Measurements from ENCODE around the gene MVK. TPM values are rescaled to one million over a fixed set of nuclear protein-coding genes. Genes with fewer than 3 reads are reported as not detected.

MVK gene
- total RNA-seq, 1 donor from 2014 or later, result 55.2 TPM

DNA sequence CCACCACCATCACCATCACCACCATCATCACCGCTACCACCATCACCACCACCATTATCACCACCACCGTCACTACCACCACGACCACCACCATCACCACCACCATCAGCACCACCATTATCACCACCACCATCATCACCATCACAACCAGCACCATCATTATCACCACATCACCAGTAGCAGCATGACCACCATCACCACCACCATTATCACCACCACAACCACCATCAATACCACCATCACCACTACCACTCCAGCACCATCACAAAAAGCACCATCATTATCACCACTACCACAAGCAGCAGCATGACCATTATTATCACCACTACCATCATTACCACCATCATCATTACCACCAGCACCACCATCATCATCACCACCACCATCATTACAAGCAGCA is 62.1 kb downstream of the MVK start:
- no peak for ATAC-seq

DNA sequence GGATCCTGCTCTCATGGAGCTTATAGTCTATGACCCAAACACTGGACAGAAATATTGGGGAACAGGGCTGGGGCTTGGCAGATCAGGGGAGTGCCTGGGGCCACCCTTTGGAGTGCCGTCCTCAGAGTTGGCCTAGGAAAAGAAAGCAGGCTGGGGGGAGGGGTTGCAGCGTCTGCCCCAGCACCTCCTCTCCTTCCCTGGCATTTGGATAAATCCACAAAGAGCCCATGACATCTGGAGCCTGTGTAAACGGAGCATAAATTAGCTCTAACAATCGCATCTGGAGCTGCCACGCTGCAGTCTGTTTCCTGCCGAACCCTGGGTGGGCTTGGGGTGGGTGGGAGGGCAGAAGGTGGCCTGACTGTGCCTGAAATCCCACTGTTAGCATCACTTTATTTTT is 63.8 kb downstream of the MVK start:
- ATAC-seq, result no peak

DNA sequence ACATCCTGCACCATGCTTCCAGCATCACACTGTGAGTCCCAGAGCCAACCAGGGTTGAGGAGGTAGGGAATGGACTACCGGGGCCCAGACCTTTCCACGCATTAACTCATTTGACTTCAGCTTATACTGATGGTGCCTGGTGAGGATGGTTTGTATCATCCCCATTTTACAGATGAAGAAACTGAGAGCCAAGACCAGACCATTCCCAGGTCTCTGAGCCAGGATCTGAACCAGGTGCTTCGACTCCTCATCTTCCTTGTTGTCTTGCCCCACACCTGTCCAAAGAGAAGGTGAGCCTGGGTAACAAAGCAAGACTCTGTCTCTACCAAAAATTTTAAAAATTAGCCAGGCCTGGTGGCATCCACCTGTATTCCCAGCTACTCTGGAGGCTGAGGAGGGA is 64.4 kb downstream of the MVK start:
- no peak for ATAC-seq

DNA sequence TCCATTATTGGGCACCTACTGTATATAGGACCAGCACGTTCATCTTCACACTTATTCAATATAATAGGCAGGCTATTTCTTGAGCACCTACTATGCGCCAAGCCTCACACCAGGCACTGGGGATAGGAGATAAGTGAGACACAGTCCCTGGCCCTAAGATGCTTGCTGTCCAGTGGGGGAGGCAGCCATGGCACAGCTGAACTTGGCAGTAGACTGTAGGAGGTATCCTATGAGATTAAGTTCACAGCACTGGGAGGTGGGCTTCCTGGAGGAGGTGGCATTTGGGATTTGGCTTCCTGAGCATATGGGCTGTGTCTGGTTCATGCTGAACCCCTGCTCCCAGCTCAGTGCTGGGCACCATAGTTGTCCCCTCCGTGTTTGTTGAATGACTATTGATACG is 65.1 kb downstream of the MVK start:
- ATAC-seq, result no peak

DNA sequence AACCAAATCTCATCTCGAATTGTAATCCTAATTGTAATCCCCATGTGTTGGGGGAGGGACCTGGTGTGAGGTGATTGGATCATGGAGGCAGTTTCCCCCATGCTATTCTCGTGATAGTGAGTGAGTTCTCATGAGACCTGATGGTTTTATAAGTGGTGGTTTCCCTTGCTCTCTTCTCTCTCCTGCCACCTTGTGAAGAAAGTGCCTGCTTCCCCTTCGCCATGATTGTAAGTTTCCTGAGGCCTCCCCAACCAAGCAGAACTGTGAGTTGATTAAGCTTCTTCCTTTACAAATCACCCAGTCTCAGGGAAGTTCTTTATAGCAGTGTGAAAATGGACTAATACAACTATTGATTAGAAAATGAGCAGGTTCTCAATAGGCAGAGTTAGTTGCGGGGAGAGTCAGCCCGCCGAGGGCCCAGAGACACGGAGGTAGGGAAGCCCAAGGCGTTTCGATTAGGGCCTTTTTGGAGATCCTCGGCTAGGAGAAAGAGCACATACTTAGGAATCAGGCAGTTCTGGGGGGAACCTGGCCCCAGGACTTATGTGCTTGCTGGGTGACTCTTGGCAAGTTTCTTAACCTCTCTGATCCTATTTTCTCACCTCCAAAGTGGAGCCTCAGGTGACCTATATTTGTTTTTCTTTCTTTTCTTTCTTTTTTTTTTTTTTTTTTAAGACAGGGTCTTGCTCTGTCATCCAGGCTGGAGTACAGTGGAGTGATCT is 65.7 kb downstream of the MVK start:
- ATAC-seq, result no peak

DNA sequence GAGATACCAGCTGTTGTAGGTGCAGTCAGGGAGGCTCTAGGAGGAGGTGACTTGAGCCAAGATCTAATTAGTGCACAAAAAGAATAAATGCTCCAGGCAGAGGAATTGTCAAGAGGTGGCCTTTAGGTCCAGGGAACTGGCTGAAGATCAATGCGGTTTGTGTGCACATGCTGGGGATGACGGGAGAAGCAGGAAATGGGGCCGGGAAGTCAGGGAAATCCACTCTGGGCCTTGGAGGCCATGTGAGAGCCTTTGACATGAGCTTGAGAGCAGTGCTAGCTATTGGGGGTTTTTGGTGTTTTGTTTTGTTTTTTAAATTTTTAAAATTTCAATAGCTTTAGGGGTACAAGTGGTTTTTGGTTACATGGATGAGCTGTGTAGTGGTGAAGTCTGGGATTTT is 67.4 kb downstream of the MVK start:
- ATAC-seq, result no peak

DNA sequence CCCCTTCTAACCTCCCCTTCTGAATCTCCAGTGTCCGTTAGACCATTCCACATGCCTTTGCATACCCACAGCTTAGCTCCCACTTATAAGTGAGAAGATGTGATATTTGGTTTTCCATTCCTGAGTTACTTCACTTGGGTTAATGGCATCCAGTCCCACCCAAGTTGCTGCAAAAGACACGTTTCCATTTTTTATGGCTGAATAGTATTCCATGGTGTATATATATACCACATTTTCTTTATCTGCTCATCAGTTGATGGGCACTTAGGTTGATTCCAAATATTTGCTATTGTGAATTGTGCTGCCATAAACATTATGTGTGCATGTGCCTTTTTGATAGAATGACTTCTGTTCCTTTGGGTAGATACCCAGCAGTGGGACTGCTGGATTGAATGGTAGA is 67.8 kb downstream of the MVK start:
- no peak for ATAC-seq

DNA sequence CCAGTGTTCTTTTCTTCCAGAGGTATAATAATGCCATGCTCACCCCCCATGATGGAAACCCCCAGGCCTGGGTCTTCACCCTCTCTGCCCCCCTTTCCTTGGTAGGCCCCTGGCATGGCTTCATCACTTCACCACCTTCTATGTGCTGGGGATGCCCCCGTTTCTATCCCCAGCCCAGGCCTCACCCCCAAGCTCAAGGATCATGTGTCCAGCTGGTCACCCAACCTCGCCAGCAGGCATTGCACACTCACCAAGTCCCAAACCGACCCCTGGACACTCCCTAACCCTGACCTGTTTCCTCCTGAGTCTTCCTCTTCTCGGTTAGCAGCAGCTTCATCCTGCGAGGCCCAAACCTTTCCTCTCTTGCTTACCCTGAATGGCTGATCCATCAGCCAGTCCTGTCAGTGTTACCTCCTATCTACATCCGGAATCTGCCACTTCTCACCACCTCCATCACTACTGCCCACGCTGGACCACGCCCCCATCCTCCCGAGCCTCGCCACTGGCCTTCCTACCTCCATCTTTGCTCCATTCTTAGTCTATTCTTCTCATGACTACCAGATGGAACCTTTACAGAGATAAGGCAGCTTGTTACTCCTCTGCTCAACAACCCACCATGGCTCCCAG is 69.0 kb downstream of the MVK start:
- no peak for ATAC-seq

DNA sequence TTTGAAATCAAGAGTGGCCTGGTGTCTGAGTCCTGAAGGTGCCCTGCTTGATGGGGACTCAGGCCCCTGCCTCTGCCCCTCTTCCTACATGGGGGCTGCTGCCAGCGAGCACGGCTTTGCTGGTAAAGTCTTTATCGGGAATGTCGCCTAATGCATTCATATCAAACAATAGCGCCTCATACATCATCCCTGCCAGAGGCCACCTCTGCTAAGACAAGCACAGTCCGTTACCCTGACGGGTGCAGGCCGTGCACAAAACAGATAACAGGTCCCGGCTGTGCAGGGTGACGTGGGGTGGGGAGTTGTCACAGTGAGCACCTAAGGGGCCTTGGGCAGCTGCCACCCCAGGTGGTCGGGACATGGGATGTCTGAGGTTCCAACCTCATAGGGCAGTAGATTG is 71.6 kb downstream of the MVK start:
- ATAC-seq, result no peak

DNA sequence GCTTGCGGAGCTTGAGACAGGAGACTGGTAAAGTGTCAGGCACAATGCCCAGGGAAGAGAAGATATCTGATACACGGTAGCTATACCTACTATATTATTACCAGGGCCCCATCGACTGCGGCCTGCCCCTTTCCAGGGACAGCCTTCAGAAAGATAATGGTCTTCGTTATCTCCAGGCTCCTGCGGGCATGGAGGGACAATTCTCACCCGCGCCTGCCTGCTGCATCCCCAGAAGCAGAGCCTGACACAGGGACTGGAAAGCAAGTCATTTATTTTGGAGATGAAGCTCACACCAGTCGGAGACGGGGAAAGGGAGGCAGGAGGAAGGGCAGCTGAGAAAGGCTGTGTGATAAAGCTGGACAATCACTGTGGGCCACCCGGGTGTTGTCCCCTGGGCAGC is 72.1 kb downstream of the MVK start:
- no peak for ATAC-seq

Other genes starting within 250 kb of the MVK start
- 1.0 TPM for gene MYO1H, start 225.9 kb upstream of the MVK start, total RNA-seq
- gene KCTD10, start 96.5 kb upstream of the MVK start, total RNA-seq, result 51.7 TPM
- gene UBE3B, start 96.2 kb upstream of the MVK start, total RNA-seq, result 29.6 TPM
- 74.2 TPM for gene MMAB, start 290 bp upstream of the MVK start, total RNA-seq
- gene FAM222A, start 140.0 kb downstream of the MVK start, total RNA-seq, result 5.4 TPM